Right renal pelvis (tissue), 4 donors: ENCODE data around the gene GCHFR. TPM values are rescaled to one million over a fixed set of nuclear protein-coding genes. Genes with fewer than 3 reads are reported as not detected.

ENCODE experiments used
- DNase-seq, 4 donors: peaks; one replicate each; pipeline ENCODE4 v3.0.0-alpha.2; 2013; ENCODE audit warnings: low read depth in 4 of 4, low spot score in 3 of 4, missing footprints in 1 of 4
- polyA plus RNA-seq, 4 donors: library from polyadenylated mRNA; unstranded; fragments of 120-200 nt; gene quantifications; one replicate each; pipeline ENCODE4 v1.2.1, GENCODE V29; 2013; ENCODE audit not compliant: insufficient read length in 4 of 4

GCHFR gene
- polyA plus RNA-seq, 4 donors: 33.4 to 59.2 (median 36.9) TPM

DNA sequence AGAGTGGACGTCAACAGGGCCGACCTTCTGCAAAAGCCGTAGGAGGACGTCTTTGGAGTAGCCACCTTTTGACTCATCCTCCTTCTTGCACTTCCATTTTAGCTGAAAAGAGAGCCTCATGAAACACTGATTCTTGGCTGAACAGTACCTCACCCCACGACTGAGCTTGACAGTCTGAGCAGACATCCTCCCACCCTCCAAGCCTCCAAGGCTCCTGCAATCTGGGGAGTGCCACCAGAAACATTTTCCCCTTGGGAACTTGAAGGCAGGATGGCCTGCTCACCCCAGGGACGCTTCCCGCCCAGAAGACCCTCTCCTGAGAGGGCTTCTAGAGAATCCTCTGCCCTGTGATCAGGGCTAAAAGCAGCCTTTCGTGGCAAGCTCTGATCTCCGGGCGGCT is 11.1 kb downstream of the GCHFR start:
- no peak for DNase-seq

DNA sequence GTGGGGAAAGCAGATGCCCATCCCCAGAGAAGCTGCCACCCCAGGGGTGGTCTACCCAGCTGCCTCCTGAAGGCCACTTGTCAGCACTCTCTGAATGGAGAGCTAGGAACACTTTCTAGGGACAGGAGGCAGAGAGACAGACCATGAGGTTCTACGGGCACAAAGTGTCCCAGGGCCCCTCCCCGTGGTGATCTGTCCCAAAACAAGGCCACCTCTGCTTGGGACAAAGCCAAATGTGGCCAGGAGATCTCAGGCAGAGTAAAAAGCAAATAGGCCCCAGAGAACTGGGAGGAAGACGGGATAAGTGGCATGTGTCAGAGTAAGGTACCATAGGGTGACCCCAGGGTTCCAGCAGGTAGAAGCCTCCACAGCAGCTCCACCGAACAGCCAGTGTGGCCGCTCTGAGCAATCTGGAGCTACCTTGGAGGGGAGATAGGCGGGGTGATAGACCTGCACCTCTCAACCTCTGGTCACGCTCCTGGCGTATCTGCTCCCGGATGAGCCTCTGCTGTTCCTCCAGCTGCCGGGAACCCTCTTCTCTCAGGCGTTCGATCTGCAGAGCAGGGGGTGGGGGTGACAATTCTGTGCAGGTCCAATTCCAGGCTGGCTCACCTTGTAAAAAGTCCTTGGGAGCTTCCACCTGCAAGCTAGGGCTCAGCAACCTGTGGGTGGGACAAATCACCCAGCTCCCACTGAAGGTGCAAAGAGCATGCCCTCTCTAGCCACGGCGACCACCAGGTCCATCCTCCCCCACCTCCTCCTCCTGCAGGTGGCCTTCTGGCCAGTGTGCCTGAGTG is 12.1 kb downstream of the GCHFR start:
- no peak for DNase-seq

DNA sequence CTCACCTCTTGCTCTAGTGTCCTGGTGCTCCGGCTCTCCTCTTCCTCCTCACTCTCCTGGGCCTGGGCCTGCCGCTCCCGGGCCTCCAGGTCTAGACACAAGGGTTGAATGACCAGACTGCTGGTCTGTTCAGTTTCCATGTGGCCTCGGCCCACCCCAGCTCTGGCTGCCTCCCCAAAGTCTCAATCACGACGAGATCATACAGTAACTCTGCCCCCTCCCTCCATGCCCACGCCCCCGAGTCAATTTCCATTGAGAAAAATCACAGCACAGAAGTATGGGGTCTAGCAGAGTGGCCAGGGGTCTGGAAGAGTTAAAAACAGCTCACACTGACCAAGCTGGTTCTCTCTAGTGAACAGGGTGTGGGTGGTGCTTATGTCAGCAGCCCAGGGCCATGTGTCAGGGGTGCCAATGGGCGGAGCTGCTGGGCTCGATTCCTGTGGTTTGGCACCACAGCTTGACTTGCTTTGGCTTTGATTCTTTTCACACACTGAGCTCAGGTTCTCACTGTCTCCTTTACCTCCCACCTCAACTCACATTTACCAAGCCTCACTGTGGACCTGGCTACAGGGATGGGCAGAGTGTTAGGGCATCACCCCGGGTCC is 12.8 kb downstream of the GCHFR start:
- no peak for DNase-seq

DNA sequence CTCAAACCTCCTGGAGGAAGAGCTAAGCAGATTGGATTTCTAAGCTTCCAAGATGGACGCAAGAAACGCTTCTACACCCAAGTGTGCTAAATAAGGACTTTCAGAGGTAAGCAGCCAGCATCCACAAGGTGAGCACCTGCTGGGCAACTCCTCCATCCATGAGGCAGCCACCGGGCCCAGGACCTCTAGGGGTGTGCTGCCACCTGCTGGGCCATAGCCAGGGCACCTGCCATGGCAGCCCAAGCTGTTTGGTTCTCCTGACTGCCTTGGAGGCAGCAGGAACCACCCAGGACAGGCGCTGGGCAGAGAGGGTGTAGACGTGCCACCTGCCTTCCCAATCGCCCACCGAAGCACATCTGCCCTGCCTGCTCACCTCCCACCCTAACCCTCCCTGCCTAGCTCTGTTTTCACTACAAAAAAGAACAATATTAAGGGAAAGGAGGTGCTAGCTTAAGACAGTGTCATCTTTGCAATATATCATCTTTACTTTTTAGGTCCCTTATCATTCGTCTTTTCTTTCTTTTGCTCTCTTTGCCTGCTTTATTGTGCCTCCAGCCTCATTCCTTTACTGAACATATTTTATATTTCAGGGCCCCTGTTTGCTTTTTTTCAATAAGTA is 18.9 kb downstream of the GCHFR start:
- DNase-seq: no peak

DNA sequence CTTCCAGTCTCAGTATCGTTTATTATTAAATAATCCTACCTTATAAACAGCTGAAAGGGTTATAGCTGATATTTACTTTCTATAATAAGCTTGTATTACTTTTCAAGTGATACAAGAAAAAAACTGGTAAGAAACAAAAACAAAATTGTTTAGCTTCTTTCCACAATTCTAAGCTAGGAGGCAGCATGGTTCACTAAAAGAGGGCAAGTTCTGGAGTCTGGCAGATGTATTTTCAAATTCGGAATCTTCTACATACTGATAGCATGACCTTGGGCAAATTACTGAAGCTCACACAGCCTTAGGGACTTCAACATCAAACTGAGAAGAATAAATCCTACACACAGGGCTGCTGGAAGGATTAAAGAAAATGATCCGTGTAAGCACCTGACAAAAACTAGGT is 21.3 kb downstream of the GCHFR start:
- DNase-seq: no peak

GRCh38 chr15:40785814-40786213 is 21.9 kb downstream of the GCHFR start:
- DNase-seq: no peak

GRCh38 chr15:40787344-40787841 is 23.5 kb downstream of the GCHFR start:
- no peak for DNase-seq

- DNase-seq: no peak
Measured at GRCh38 chr15:40787991-40788390, 24.1 kb downstream of the GCHFR start.

DNA sequence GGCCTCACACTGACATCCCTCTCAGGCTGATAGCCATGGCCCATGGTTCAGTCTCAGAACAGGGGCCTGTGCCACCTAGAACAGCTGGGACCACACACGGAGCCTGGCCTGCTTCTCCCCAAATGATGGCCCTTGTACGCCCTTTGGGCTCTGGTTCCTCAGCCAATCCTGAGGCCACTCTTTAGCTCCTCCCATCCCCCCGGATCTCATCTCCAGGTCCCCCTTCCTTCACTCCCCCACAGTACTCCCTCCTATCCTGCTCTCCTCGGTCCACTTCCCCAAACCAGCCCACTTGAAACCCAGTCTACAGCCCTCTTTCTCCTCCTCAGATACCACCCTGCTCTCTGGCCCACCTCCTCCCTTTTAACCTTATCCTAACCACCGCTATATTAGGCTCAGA is 25.3 kb downstream of the GCHFR start:
- DNase-seq: no peak

DNA sequence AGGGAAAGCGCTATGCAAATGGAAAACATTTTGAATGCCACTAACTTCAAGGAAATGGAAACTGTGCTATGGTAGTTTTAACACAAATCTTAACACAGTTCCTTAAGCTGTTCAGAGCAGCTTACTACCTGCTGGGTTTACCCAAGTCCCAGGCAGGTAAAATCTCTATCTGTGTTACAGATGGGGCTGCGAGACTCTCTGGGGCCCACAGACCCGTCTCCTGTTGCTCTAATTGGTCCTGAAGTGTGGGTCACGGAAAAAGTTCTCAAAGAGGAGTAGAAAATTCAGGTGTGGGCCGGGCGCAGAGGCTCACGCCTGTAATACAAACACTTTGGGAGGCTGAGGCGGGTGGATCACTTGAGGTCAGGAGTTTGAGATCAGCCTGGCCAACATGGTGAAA is 26.1 kb downstream of the GCHFR start:
- DNase-seq: no peak

DNA sequence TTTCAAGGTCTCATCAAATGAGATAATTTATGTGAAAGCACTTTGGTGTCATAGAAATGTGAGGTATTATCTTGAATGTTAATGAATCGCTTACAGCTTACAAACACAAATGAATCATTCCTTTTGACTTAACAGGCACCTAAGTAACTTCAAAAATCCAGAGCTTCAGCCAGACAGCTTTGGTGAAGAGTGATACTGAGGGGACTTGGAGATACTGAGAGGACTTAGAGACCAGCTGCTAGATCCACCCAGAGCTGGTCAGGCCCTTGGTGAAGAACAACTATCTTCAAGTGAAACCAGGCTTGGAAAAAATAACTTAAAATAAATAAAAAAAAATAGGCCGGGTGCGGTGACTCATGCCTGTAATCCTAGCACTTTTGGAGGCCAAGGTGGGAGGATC is 26.9 kb downstream of the GCHFR start:
- DNase-seq: no peak

- no peak for DNase-seq
Measured at GRCh38 chr15:40792394-40792793, 28.5 kb downstream of the GCHFR start.

GRCh38 chr15:40793216-40793989 is 29.5 kb downstream of the GCHFR start:
- no peak for DNase-seq

GRCh38 chr15:40796041-40796440 is 32.2 kb downstream of the GCHFR start:
- DNase-seq: no peak

GRCh38 chr15:40796512-40796911 is 32.6 kb downstream of the GCHFR start:
- no peak for DNase-seq

DNA sequence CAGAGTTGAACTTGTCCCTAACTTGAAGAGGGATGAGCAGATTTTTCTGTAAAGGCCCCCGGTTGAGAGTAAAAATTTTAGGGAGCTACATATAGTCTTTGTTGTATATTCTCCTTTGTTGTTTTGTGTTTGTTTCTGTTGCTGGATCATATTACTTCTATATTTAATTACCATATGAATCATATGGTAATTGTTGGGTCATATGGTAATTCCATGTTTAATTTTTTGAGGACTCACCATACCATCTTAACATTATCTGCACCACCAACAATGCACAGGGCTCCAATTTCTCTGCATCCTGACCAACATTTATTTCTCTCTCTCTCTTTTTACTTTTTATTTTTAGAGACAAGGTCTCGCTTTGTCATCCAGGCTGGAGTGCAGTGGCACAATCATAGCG is 35.7 kb downstream of the GCHFR start:
- DNase-seq: no peak

DNA sequence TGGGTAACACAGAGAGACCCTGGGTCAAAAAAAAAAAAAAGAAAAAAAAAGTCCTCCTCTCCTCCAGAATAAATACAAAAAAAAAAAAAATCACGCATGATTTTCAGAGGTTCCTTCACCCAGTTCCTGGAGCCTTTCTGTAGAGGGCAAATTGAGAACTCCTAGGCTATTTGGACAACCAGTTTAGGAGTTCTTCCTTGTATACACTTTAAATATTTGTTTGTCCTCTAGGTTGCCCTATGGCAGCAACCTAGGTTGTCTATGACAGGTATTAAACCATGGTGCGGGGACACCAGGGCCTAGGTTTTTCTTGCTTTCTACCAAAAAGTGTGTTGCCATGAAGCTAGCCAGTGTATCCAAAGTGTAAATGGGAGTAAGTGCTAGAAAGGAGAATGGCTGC is 39.2 kb downstream of the GCHFR start:
- no peak for DNase-seq

- DNase-seq: no peak
Measured at GRCh38 chr15:40803688-40804087, 39.8 kb downstream of the GCHFR start.

GRCh38 chr15:40806672-40807027 is 42.8 kb downstream of the GCHFR start:
- DNase-seq: no peak

- DNase-seq: peak; percentile 92 to 97 (median 94)
Measured at GRCh38 chr15:40807028-40807887, 43.4 kb downstream of the GCHFR start, which contains the start of the genes DNAJC17 and ZFYVE19. Gene DNAJC17, minus strand, starts transcription at chr15:40807473. Its CDS starts 27 bp downstream, at chr15:40807446. Gene ZFYVE19, plus strand, starts transcription at chr15:40807089. Its CDS starts 501 bp downstream, at chr15:40807590.
